Measurements from ENCODE around the gene FLYWCH2. TPM values are rescaled to one million over a fixed set of nuclear protein-coding genes. Genes with fewer than 3 reads are reported as not detected.

FLYWCH2 gene
- total RNA-seq, 1 donor from 2014 or later = 54.0 TPM

DNA sequence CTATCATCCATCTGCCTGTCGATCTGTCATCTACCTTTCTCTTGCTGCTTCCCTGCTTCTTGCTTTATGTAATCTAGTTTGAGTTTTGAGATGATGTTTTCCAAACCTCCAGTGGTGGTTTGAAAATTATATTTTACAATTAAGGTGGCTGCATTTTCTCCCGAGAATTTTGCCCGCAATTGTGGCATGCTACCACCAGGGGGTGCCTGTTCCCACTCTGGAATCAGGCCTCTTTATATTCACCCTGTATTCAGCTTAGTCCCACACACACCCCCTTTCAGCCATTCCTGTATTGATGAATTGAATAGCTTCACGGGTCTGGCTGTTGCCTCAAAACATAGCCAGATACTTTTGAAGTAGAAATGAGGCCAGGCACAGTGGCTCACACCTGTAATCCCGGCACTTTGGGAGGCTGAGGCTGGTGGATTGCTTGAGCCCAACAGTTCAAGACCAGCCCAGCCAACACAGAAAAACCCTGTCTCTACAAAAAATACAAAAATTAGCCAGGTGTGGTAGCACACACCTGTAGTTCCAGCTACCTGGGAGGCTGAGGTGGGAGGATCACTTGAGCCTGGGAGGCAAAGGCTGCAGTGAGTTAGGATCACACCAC lies 28.2 kb upstream of the FLYWCH2 start:
- Mint-ChIP-seq H3K36me3 (ENCODE audit: unreplicated experiment) (no peaks in the 10 kb centered on the region), H3K9me3 (ENCODE audit: unreplicated experiment) (peaks cover 9% of the 10 kb centered on the region), H3K4me3 (ENCODE audit: unreplicated experiment) (no peak overlapping the region), H3K27me3 (ENCODE audit: unreplicated experiment) (peaks cover 4% of the 10 kb centered on the region), H3K4me1 (ENCODE audit: unreplicated experiment) (peaks cover 3% of the 10 kb centered on the region), H3K27ac (ENCODE audit: unreplicated experiment) (no peak overlapping the region)
- TF ChIP-seq, protein P1, sequence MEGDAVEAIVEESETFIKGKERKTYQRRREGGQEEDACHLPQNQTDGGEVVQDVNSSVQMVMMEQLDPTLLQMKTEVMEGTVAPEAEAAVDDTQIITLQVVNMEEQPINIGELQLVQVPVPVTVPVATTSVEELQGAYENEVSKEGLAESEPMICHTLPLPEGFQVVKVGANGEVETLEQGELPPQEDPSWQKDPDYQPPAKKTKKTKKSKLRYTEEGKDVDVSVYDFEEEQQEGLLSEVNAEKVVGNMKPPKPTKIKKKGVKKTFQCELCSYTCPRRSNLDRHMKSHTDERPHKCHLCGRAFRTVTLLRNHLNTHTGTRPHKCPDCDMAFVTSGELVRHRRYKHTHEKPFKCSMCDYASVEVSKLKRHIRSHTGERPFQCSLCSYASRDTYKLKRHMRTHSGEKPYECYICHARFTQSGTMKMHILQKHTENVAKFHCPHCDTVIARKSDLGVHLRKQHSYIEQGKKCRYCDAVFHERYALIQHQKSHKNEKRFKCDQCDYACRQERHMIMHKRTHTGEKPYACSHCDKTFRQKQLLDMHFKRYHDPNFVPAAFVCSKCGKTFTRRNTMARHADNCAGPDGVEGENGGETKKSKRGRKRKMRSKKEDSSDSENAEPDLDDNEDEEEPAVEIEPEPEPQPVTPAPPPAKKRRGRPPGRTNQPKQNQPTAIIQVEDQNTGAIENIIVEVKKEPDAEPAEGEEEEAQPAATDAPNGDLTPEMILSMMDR (IDR thresholded peaks at IDR 0.05) = peak; percentile 39
- DNase-seq (ENCODE audit: extremely low spot score, unreplicated experiment) = no peak

DNA sequence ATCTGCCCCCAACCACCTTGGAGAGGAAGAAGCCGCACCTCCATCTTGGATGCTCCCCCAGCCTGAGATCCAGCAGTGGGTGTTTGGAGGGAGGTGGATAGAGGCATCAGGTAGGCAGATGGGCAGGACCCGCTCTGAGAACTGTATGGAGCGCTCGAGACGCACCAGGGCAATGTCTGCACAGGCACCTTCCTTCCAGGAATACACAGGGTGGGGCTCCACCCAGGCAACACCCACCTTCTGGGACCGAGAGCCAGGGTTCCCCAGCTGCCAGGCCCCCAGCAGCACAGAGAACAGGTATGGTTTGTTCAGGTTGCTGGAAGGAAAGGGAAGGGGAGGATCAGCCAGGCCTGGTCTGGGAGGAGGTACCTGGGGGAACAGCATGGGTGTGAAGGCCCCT lies 27.5 kb upstream of the FLYWCH2 start:
- Mint-ChIP-seq H3K36me3 (ENCODE audit: unreplicated experiment) (peaks cover 3% of the 10 kb centered on the region), H3K9me3 (ENCODE audit: unreplicated experiment) (peaks cover 9% of the 10 kb centered on the region), H3K4me3 (ENCODE audit: unreplicated experiment) (no peak overlapping the region), H3K27me3 (ENCODE audit: unreplicated experiment) (peaks cover 10% of the 10 kb centered on the region), H3K27ac (ENCODE audit: unreplicated experiment) (no peak overlapping the region), H3K4me1 (ENCODE audit: unreplicated experiment) (peaks cover 3% of the 10 kb centered on the region)
- TF ChIP-seq, protein P1 (IDR thresholded peaks at IDR 0.05) = no peak
- DNase-seq (ENCODE audit: extremely low spot score, unreplicated experiment) = no peak

DNA sequence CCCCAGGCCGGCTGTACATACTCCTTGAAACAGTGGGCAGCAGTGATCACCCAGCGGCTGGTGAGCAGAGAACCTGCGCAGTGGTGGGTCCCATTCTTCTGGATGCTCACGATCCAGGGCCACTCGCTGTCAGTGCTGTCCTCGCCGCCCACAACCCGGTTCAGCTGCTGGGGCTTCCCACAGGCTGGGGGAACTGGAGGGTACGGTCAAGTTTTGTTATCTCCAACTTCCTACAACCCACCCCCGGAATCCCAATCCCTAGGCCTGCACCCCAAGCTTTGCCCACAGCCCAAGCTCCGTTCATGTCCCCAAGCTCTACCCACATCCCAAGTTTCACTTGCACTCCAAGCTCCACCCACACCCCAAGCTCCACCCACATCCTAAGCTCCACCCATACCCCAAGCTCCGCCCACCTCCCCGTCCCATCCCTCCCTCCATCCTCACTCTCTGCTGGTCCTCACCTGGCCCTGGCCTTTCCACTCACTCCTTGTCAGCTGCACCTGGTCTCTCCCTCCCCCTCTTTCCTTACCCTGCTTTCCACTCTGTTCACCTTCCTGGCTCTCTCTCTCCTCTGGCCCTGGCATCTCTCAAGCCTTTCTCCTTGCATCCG lies 26.8 kb upstream of the FLYWCH2 start:
- peaks cover 10% of the 10 kb centered on the region for H3K27me3 Mint-ChIP-seq (ENCODE audit: unreplicated experiment)
- H3K4me1 Mint-ChIP-seq (ENCODE audit: unreplicated experiment) = peaks cover 3% of the 10 kb centered on the region
- H3K36me3 Mint-ChIP-seq (ENCODE audit: unreplicated experiment) = peaks cover 3% of the 10 kb centered on the region
- peaks cover 11% of the 10 kb centered on the region for H3K9me3 Mint-ChIP-seq (ENCODE audit: unreplicated experiment)
- no peak overlapping the region for H3K4me3 Mint-ChIP-seq (ENCODE audit: unreplicated experiment)
- DNase-seq (ENCODE audit: extremely low spot score, unreplicated experiment) = no peak
- no peak overlapping the region for H3K27ac Mint-ChIP-seq (ENCODE audit: unreplicated experiment)
- TF ChIP-seq, protein P1 (IDR thresholded peaks at IDR 0.05) = no peak

DNA sequence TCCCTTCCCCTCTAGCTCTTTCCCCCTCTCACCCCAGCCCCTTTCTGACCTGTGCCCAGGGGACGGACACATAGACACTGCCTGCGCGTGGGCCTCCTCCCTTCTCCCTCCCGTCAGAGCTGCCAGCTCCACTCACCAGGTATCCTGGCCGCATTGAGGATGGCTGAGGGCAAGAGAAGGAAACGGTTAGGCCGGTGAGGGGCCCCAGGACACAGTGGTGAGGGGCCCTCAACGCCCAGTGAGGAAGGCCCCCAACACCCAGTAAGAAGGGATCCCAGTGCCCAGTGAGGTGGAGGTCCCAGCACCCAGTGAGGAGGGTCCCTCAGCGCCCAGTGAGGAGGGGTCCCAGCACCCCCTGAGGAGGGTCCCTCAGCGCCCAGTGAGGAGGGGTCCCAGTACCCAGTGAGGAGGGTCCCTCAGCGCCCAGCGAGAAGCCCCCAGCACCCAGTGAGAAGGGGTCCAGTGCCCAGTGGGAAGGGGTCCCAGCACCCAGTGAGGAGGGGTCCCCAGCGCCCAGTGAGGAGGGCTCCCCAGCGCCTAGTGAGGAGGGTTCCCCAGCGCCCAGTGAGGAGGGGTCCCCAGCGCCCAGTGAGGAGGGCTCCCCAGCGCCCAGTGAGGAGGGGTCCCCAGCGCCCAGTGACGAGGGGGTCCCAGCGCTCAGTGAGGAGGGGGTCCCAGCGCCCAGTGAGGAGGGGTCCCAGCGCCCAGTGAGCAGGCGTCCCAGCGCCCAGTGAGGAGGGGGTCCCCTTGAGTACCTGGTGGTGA lies 26.1 kb upstream of the FLYWCH2 start:
- Mint-ChIP-seq H3K36me3 (ENCODE audit: unreplicated experiment) (peaks cover 3% of the 10 kb centered on the region), H3K9me3 (ENCODE audit: unreplicated experiment) (peaks cover 15% of the 10 kb centered on the region), H3K27ac (ENCODE audit: unreplicated experiment) (no peak overlapping the region), H3K4me3 (ENCODE audit: unreplicated experiment) (no peak overlapping the region), H3K4me1 (ENCODE audit: unreplicated experiment) (peaks cover 3% of the 10 kb centered on the region), H3K27me3 (ENCODE audit: unreplicated experiment) (peaks cover 10% of the 10 kb centered on the region)
- no peak for DNase-seq (ENCODE audit: extremely low spot score, unreplicated experiment)
- TF ChIP-seq, protein P1 (IDR thresholded peaks at IDR 0.05) = no peak
